Sigmoid colon (tissue), 4 donors: ENCODE measurements around the gene CPLX1.
"Not testable (repeated sequence)": the region's sequence is repeated elsewhere in the genome, so short reads cannot be mapped to it uniquely, and the experiment has no call there.

ENCODE experiments used
- CTCF ChIP-seq, 4 experiments: fragments of 450-650 bp in 3 of 4; fragments of 200-600 bp in 1 of 4; IDR thresholded peaks; one replicate each; pipeline ENCODE4 v1.5.1; 2016 to 2019; ENCODE audit warnings: antibody characterized with exemption in 4 of 4, mild to moderate bottlenecking in 3 of 4, moderate library complexity in 2 of 4
- EP300 ChIP-seq, 4 donors: sonication (generic); formaldehyde crosslinking; IDR thresholded peaks; one replicate each; pipeline ENCODE4 v1.6.1; 2017; ENCODE audit warnings: antibody characterized with exemption in 4 of 4
- POLR2A ChIP-seq, 2 donors: fragments of 450-650 bp; IDR thresholded peaks; one replicate each; pipeline ENCODE4 v1.6.1; 2016; ENCODE audit warnings: antibody characterized with exemption in 2 of 2, mild to moderate bottlenecking in 2 of 2, moderate library complexity in 2 of 2
- POLR2AphosphoS5 ChIP-seq, 4 donors: sonication (generic); formaldehyde crosslinking; IDR thresholded peaks; one replicate each; pipeline ENCODE4 v1.6.1; 2017; ENCODE audit warnings: antibody characterized with exemption in 4 of 4

- TF ChIP-seq CTCF, POLR2A, POLR2AphosphoS5, EP300 (IDR thresholded peaks at IDR 0.05): not testable (repeated sequence)
Measured at GRCh38 chr4:780255-780654, 45.7 kb downstream of the CPLX1 start.
